GM04504 (cell line): ENCODE results near the gene SLC22A23.

Experiments used
- DNase-seq: peaks from one replicate; pipeline ENCODE4 v3.0.0-alpha.2; 2012; ENCODE audit warnings: low read depth

SLC22A23 gene

GRCh38 chr6:3283241-3283640 is 173.6 kb downstream of the SLC22A23 start:
- no peak for DNase-seq

GRCh38 chr6:3282476-3283236 is 174.2 kb downstream of the SLC22A23 start:
- DNase-seq, result no peak

DNA sequence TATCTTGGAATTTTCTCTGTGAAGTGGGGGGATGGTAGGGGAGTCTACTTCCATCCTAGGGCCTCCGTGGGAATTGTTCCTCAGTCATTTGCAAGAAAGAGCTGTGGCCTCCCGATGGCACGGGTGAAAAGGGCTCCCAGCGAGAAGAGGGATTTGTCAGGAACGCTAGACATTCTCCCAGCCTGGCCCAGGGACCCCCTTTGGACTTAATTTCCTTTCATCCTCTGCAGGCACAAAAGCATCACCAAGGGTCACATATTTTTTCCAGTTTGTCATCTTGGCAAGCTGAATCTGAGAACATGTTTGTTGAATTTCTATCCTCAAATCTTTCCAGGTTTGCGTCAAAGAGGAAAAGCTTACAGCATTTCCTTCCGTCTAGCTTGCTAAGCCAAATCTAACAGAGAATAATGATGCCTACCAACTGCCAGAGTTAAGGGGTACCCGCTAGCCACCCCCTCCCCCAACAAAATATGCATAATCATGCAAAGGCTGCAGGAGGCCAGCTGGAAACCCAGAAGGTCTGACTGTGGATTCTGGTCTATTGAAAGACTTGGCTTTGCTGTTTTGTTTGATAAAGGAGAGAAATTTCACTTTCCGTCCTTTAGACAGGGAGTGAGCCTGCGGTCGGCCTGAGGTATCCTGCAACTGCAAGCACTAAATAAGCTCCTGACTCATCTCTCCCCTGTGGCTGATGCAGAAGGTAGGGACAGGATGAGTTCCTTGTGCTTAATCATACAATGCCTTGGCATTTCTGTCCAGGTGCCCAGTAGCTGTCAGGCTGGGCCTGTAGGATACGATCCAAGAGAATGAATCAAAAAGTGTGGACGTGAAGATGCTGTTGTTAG is 175.0 kb downstream of the SLC22A23 start:
- peak; percentile 81 for DNase-seq

DNA sequence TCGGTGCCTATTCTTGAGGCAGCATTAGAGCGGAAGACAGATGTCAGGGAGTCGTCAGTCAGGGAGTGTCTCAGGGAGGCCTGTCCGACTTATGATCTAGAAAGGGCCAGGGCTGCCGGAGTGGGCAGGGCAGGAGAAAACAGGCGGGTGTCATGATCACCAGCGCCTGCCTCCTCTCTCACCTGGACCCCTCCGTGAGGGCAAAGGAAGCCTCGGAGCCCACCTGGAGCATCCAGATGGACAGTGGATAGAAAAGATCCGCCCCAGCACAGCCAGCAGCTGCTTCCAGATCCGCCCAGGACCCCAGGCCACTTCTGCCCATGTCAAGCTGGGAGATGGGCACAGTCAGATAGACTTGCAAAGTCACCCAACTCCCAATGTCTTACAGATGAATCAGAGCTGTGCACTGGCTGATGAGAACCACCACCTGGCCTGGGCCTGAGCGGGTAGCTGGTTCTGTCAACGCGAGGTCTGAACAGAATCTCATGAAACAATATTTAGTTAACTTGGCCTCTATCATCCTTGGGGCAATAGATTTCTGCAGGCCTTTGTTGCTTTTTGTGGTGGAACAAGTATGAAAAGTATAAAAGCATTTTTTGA is 175.9 kb downstream of the SLC22A23 start:
- DNase-seq, result no peak

DNA sequence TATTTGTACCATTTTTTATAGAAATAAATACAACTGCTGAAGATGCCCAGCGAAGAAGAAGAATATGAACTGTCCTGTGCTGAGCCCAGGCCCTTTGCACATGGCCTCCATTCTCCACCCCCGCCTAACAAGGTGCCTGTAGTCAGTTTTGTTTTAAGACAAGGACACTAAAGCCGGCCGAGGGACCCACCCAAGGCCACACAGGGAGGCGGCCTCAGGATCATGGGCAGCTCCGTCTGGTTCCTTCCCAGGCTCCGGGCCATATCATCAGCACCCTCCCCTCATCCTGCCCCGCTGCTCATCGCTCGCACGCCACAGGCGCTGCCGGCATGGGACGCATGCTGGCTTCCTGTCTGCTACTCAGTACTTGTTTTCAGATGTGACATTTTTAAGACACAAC is 176.8 kb downstream of the SLC22A23 start:
- DNase-seq, result no peak

GRCh38 chr6:3278691-3279090 is 178.2 kb downstream of the SLC22A23 start:
- DNase-seq, result no peak

GRCh38 chr6:3277851-3278416 is 178.9 kb downstream of the SLC22A23 start:
- no peak for DNase-seq

DNA sequence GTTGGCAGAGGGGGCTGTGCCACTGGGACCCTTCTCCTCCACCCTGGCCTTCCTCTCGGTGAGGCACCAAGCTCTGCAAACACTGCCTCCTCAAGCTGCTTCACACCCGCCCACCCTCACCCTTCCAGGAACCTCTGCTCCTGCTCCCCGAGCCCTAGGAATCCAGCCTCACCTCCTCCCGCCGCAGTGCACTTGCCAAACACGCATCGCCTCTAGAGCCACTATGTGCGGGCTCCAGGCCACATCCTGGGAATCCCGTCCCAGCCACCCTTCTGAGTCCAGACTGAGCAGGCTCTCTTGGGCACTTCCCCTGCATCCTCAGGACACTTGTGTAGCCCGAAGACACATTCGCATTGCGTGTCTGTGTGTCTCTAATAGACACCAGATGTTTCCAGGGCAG is 179.6 kb downstream of the SLC22A23 start:
- peak; percentile 9 for DNase-seq

GRCh38 chr6:3276174-3277167 is 180.4 kb downstream of the SLC22A23 start:
- DNase-seq, result no peak

DNA sequence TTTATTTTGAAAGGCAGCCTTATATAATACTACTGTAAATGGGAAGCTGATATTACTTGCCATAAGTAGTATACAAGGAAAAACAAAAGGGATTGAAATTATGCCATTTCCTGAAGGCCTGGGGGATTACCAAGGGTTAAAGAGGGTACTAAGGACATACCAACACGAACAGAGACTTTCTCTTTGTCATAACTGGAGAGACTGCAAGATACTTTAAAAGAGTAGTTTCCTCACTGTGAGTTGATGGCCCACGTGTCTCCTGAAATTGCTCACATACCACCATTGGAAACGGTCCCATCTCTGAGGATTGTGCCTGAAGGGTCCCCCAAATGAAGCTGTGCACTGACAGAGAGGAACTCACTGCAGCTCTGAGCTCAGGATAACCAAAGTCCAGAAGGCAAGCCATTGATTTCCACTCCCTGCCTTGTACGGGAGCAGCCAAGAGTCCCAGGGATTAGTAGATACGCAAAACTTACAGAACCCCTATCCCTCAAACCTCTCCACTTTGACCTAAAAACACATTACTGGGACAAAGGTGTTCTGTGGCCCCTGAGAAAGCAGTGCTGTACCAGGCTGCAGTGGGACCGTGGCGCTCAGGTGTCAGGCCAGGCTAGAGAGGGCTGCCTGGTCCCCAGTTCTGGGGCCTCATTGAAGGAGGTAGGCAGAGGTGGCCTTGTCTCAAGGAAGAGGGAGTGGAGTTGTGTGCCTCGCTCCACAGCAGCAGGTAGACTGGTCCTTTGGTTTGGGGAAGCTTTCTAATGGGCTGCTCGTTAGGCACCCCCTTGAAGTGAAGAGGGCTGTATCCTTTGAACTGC is 182.9 kb downstream of the SLC22A23 start:
- no peak for DNase-seq

DNA sequence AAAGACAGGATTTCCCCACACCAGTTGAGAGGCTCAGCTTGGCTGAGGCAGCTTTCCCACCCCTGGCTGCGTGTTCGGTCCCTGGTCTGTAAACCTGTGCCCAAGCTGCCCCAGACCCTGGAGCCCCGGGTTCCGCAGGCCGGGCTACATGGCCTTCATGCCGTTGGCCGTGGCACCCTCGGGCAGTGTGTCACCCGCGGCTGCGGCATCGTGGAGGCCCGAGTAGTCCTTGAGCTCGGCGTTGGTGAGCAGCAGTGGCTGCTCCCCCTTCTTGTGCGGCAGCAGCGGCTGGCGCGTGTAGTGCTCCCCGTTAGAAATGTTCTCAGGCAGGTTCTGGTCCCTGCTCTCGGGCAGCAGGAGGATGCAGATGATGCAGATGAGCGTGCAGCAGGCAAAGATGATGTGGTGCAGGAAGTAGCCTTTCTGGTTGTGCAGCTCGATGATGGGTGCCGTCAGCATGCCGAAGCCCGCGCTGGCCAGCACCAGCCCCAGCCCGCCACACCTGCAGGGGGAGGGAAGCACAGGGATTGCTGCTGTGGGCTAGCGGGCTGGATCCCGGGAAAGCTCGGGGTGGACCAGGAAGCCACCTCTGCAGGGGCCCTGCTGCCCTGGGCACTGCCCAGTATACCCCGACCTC is 183.8 kb downstream of the SLC22A23 start:
- no peak for DNase-seq

GRCh38 chr6:3271756-3272155 is 185.1 kb downstream of the SLC22A23 start:
- DNase-seq, result no peak

DNA sequence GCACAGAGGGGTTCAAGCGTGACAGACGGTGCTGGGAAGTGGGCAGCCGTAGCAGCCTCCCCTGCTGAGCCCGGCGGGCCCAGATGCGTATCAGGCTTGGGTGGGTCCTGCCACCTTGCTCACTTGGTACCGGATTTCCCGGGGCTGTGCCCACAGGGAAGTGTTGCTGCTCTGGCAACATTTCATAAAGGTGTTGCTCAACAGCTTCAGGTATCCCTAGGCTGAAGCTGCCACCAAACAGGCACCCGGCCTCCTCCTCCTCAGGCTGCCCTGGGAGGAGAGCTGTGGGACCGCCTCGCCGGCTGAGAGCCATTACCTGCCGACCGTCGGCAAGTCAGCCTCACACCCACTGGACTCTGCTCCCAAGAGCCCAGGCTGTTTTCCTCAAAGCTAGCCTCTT is 186.6 kb downstream of the SLC22A23 start:
- DNase-seq, result no peak

DNA sequence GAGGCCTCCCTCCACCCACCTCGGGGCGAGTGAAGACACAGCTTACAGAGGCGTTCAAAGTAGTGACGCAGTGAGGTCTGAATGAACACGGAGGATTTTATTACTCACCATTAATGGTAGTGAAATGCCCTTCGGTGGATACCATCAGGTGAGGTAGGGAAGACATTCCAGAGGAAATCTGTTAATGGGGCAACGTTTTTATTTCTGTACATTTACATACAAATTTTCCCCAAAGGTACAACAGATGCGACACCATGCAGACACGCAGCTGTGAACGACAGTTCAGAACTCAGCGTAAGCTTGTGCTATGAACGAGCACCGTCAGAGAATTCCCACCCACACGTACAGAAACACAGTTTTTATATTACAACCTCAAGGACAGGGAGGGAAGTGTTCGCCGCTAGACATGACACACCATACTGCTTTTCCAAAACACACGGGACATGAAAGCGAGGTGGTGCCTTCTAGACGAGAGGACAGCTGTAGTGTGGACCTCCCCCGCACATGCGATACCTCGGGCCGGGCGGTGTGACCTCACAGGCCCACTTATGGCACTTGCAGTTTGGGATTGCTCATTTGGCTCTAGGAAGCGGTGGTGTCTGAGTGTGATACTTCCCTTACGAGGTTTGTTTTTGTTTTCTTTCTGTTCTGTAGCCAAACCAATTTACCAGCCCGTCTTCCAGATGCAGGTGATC is 187.4 kb downstream of the SLC22A23 start:
- DNase-seq, result no peak

GRCh38 chr6:3268680-3269079 is 188.2 kb downstream of the SLC22A23 start:
- DNase-seq, result no peak

- no peak for DNase-seq
Measured at GRCh38 chr6:3267162-3267561, 189.7 kb downstream of the SLC22A23 start.

DNA sequence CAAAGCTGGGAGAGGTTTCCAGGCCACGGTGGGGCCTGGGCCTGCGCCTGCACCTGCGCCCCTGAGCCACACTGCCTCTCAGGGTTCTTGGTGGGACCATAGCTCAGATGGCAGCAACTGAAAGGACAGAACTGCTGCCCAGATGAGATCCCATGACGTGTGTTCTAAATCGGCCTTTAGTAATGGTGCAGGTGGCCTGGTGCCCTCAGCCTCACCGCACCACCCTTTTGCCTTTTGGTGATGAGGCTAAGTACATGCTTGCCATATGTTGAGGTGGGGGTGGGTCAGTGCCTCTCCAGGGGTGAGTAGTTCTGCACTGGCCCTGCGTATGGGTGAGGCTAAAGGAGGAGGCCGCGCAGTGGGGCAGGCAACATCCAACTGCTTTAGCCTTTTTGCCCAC is 190.7 kb downstream of the SLC22A23 start:
- DNase-seq, result no peak

- no peak for DNase-seq
Measured at GRCh38 chr6:3265671-3266070, 191.2 kb downstream of the SLC22A23 start.

GRCh38 chr6:3264356-3264755 is 192.5 kb downstream of the SLC22A23 start:
- DNase-seq, result no peak
